Retinal pigment epithelial cell (primary cell): ENCODE data around the gene CPM.
"Not testable (repeated sequence)": the region's sequence is repeated elsewhere in the genome, so short reads cannot be mapped to it uniquely, and the experiment has no call there.

Source experiments
- DNase-seq: peaks from one replicate; pipeline ENCODE4 v3.0.0-alpha.2; 2010; ENCODE audit warnings: low read depth
- H3K4me3 ChIP-seq: 2 replicates; pipeline ENCODE4 v1.5.1; 2011; ENCODE audit warnings: mild to moderate bottlenecking, low read length, control low read depth, moderate library complexity
- CTCF ChIP-seq: conservative IDR thresholded peaks from 2 replicates; pipeline ENCODE4 v1.5.1; 2011; ENCODE audit warnings: low read depth, low read length, control low read depth, inconsistent platforms

CPM gene

GRCh38 chr12:68823696-68824095 lies 109.3 kb downstream of the CPM start:
- no peak for DNase-seq
- no peak for TF ChIP-seq CTCF
- H3K4me3 ChIP-seq = no peak overlapping the region

GRCh38 chr12:68821357-68822188 lies 111.4 kb downstream of the CPM start:
- H3K4me3 ChIP-seq = no peak overlapping the region
- no peak for TF ChIP-seq CTCF
- DNase-seq = no peak

- not testable (repeated sequence) for DNase-seq
Measured at GRCh38 chr12:68819481-68819880, 113.5 kb downstream of the CPM start.

GRCh38 chr12:68815928-68816800 lies 116.8 kb downstream of the CPM start:
- DNase-seq = no peak
- H3K4me3 ChIP-seq = no peak overlapping the region
- no peak for TF ChIP-seq CTCF

More at GRCh38 chr12:68819481-68819880, 113.5 kb downstream of the CPM start:
- not testable (repeated sequence) for H3K4me3 ChIP-seq

GRCh38 chr12:68815232-68815927 lies 117.6 kb downstream of the CPM start:
- TF ChIP-seq CTCF = no peak
- H3K4me3 ChIP-seq = no peak overlapping the region
- no peak for DNase-seq

- H3K4me3 ChIP-seq = no peak overlapping the region
- DNase-seq = no peak
- no peak for TF ChIP-seq CTCF
Measured at GRCh38 chr12:68814490-68815231, 118.3 kb downstream of the CPM start.
